GM12875 (cell line): ENCODE results near the gene COL4A1.

Experiments used
- H3K4me3 ChIP-seq: one replicate; pipeline ENCODE4 v1.5.1; 2011; ENCODE audit warnings: low read depth, low read length, control low read depth
- CTCF ChIP-seq: IDR thresholded peaks from 2 replicates; pipeline ENCODE4 v1.5.1; 2011; ENCODE audit warnings: low read depth, mild to moderate bottlenecking, control low read depth, inconsistent platforms, low read length, moderate library complexity, borderline replicate concordance; ENCODE audit not compliant: insufficient read depth

The COL4A1 gene

GRCh38 chr13:110234532-110234931 lies 72.4 kb downstream of the COL4A1 start:
- no peak overlapping the region for H3K4me3 ChIP-seq
- no peak for TF ChIP-seq CTCF

- no peak for TF ChIP-seq CTCF
Observed at GRCh38 chr13:110233951-110234280, 73.0 kb downstream of the COL4A1 start.

GRCh38 chr13:110233181-110233950 lies 73.6 kb downstream of the COL4A1 start:
- H3K4me3 ChIP-seq, result no peak overlapping the region
- TF ChIP-seq CTCF, result no peak

More at GRCh38 chr13:110233951-110234280, 73.0 kb downstream of the COL4A1 start:
- no peak overlapping the region for H3K4me3 ChIP-seq

- no peak overlapping the region for H3K4me3 ChIP-seq
- TF ChIP-seq CTCF, result no peak
Observed at GRCh38 chr13:110232756-110233155, 74.2 kb downstream of the COL4A1 start.

- no peak for TF ChIP-seq CTCF
- no peak overlapping the region for H3K4me3 ChIP-seq
Observed at GRCh38 chr13:110232142-110232541, 74.8 kb downstream of the COL4A1 start.

- no peak overlapping the region for H3K4me3 ChIP-seq
- no peak for TF ChIP-seq CTCF
Observed at GRCh38 chr13:110231348-110232047, 75.5 kb downstream of the COL4A1 start.
